OCI-LY1 (cell line): ENCODE measurements around the gene RCAN2.

Experiments
- H2AFZ ChIP-seq: fragments of 200-600 bp; sonication (generic), shearing (Covaris generic); 2 replicates; pipeline ENCODE4 v1.6.0; 2014; ENCODE audit warnings: antibody characterized with exemption, mild to moderate bottlenecking, low read length
- H3F3A ChIP-seq: fragments of 200-600 bp; sonication (generic), shearing (Covaris generic); 2 replicates; pipeline ENCODE4 v1.6.0; 2014; ENCODE audit warnings: mild to moderate bottlenecking, antibody characterized with exemption, low read length, moderate library complexity; ENCODE audit not compliant: insufficient read depth
- H3K27ac ChIP-seq: fragments of 200-600 bp; sonication (generic); 2 replicates; pipeline ENCODE4 v1.5.1; 2014; ENCODE audit warnings: low read length, mixed run types, mild to moderate bottlenecking, low read depth; ENCODE audit not compliant: poor library complexity, severe bottlenecking
- H3K27me3 ChIP-seq: fragments of 200-600 bp; sonication (generic); 2 replicates; pipeline ENCODE4 v1.6.0; 2014; ENCODE audit warnings: antibody characterized with exemption, mild to moderate bottlenecking, low read length, moderate library complexity; ENCODE audit not compliant: insufficient read depth
- H3K36me3 ChIP-seq: fragments of 200-600 bp; sonication (generic); 2 replicates; pipeline ENCODE4 v1.6.1; 2014; ENCODE audit warnings: mild to moderate bottlenecking, antibody characterized with exemption, low read length, moderate library complexity, mixed read lengths; ENCODE audit not compliant: insufficient read depth
- H3K4me1 ChIP-seq: fragments of 200-600 bp; sonication (generic); 2 replicates; pipeline ENCODE4 v1.5.1; 2014; ENCODE audit warnings: mild to moderate bottlenecking, low read length, moderate library complexity; ENCODE audit not compliant: insufficient read depth, severe bottlenecking
- H3K4me2 ChIP-seq: fragments of 200-600 bp; sonication (generic), shearing (Covaris generic); 2 replicates; pipeline ENCODE4 v1.6.1; 2014; ENCODE audit warnings: low read length
- H3K4me3 ChIP-seq: fragments of 200-600 bp; sonication (generic); 2 replicates; pipeline ENCODE4 v1.5.1; 2014; ENCODE audit warnings: low read length, low read depth, mild to moderate bottlenecking, mixed read lengths; ENCODE audit not compliant: poor library complexity, severe bottlenecking
- H3K79me2 ChIP-seq: fragments of 200-600 bp; shearing (Covaris generic); 2 replicates; pipeline ENCODE4 v1.6.1; 2016; ENCODE audit warnings: mixed run types, low read length, mixed read lengths; ENCODE audit not compliant: insufficient read depth
- H3K9ac ChIP-seq: fragments of 200-600 bp; sonication (generic), shearing (Covaris generic); 2 replicates; pipeline ENCODE4 v1.6.1; 2014; ENCODE audit warnings: mild to moderate bottlenecking, low read length, mixed read lengths
- H3K9me2 ChIP-seq: fragments of 200-600 bp; sonication (generic), shearing (Covaris generic); 2 replicates; pipeline ENCODE4 v1.6.1; 2014; ENCODE audit warnings: low read depth, mild to moderate bottlenecking, low read length, mixed read lengths
- H3K9me3 ChIP-seq: fragments of 200-600 bp; shearing (Covaris generic); 2 replicates; pipeline ENCODE4 v1.6.1; 2014; ENCODE audit warnings: low read length, mixed read lengths
- H4K20me1 ChIP-seq: fragments of 200-600 bp; sonication (generic), shearing (Covaris generic); 2 replicates; pipeline ENCODE4 v1.6.0; 2016; ENCODE audit warnings: mild to moderate bottlenecking, low read length; ENCODE audit not compliant: insufficient read depth
- CTCF ChIP-seq: fragments of 200-600 bp; sonication (generic), shearing (Covaris generic); IDR thresholded peaks from 2 replicates; pipeline ENCODE4 v1.5.1; 2017; ENCODE audit warnings: mild to moderate bottlenecking, antibody characterized with exemption, low read length, moderate library complexity, mixed read lengths
- EZH2 ChIP-seq: fragments of 200-600 bp; sonication (generic), shearing (Covaris generic); IDR thresholded peaks from 2 replicates; pipeline ENCODE4 v1.8.0; 2017; ENCODE audit warnings: borderline replicate concordance, mixed run types, mild to moderate bottlenecking, antibody characterized with exemption, low read length, moderate library complexity, mixed read lengths

The RCAN2 gene

GRCh38 chr6:46490425-46491200 is 636 bp downstream of the RCAN2 start:
- Histone ChIP-seq H3K27ac (no peak overlapping the region), H3K4me2 (peak overlapping the region; percentile 97), H3F3A (no peaks in the 10 kb centered on the region), H2AFZ (no peak overlapping the region), H3K9ac (no peak overlapping the region), H3K9me3 (no peaks in the 10 kb centered on the region), H3K9me2 (no peaks in the 10 kb centered on the region), H3K4me1 (peaks cover 4% of the 10 kb centered on the region), H3K36me3 (no peaks in the 10 kb centered on the region), H3K4me3 (peak overlapping the region; percentile 76), H3K79me2 (no peaks in the 10 kb centered on the region), H4K20me1 (no peaks in the 10 kb centered on the region), H3K27me3 (no peaks in the 10 kb centered on the region)
- TF ChIP-seq CTCF (peak; percentile 35; the same call in 1 of the 2 replicates), EZH2 (no peak)

DNA sequence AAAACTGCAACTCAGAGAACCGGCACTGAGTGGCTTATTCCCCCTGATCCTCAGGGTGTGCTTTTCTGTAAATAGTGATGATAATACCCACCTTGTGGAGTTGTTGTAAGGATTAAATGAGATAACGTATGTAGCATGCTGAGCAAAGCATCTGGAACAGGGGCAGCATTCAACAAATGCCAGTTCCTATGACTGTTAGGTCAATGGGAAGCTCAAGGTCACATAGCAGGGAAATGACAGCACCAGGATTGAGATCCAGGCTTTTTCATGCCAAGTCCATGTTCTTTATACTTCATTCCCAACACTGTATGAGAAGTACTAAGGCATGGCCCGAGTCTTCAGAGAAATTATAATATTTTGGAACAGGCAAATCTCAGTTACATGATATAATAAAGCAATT is 5.1 kb downstream of the RCAN2 start:
- Histone ChIP-seq H3K27ac (no peak overlapping the region), H3K9me3 (no peaks in the 10 kb centered on the region), H3K9me2 (no peaks in the 10 kb centered on the region), H3K27me3 (no peaks in the 10 kb centered on the region), H3K79me2 (no peaks in the 10 kb centered on the region), H3K36me3 (no peaks in the 10 kb centered on the region), H3K4me2 (no peak overlapping the region), H4K20me1 (no peaks in the 10 kb centered on the region), H3F3A (no peaks in the 10 kb centered on the region), H3K4me3 (no peak overlapping the region), H3K9ac (no peak overlapping the region), H2AFZ (no peak overlapping the region), H3K4me1 (no peaks in the 10 kb centered on the region)
- no peak for TF ChIP-seq EZH2
- no peak for TF ChIP-seq CTCF

- Histone ChIP-seq H4K20me1 (no peaks in the 10 kb centered on the region), H3F3A (no peaks in the 10 kb centered on the region), H3K9me3 (no peaks in the 10 kb centered on the region), H3K9me2 (no peaks in the 10 kb centered on the region), H3K4me2 (no peak overlapping the region), H2AFZ (no peak overlapping the region), H3K4me1 (no peaks in the 10 kb centered on the region), H3K27me3 (no peaks in the 10 kb centered on the region), H3K4me3 (no peak overlapping the region), H3K9ac (no peak overlapping the region), H3K27ac (no peak overlapping the region), H3K79me2 (no peaks in the 10 kb centered on the region), H3K36me3 (no peaks in the 10 kb centered on the region)
- TF ChIP-seq CTCF (no peak), EZH2 (no peak)
Observed at GRCh38 chr6:46484081-46484820, 7.0 kb downstream of the RCAN2 start.
